ENCODE data around the gene CFAP46.

Gene CFAP46

DNA sequence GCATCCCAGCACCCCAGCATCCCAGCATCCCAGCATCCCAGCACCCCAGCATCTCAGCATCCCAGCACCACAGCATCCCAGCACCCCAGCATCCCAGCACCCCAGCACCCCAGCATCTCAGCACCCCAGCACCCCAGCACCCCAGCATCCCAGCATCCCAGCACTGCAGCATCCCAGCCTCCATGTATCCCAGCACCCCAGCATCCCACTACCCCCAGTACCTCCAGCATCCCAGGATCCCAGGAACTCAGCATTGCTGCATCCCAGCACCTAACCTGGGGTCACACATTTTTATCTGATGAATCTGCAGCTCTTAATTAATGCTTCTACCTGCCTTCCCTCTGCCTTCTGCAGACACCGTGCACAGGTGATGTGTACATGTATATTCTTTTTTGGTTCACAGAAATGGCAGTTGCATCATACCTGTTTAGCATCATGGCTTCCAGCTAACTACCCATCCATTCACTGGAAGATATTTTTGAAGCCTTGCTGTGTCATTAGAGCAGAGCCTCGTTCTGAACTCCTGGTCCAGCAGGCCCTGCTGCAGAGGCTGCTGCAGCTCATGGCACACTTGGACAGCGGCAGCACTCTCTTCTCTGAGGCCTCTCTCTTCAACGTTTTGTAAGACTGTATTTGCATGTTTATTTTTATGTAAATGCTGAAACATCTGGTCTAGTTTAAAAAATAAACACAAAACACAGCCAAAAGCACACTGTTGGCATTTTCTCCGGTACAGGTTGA, 4.6 kb upstream of the CFAP46 start:
- H3K4me3 ChIP-seq (ENCODE audit: low read depth, low read length): no peak overlapping the region
- DNase-seq (ENCODE audit: low read depth): no peak

DNA sequence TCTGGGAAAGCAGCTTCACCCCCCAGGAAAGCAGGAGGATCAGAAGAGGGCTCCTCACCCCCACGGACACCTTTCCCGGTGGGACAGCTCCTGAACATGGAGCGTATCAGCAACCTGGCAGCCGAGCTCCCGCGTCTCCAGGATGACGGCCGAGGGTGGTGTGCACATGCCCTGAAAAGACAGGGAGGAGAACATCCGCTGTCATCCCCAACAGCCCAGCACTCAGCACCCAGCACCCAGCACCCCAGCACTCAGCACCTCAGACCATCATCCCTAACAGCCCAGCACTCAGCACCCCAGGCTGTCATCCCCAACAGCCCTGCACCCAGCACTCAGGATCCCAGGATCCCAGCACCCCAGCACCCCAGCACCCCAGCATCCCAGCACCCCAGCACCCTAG, 3.9 kb upstream of the CFAP46 start:
- DNase-seq (ENCODE audit: low read depth): no peak
- H3K4me3 ChIP-seq (ENCODE audit: low read depth, low read length): no peak overlapping the region

DNA sequence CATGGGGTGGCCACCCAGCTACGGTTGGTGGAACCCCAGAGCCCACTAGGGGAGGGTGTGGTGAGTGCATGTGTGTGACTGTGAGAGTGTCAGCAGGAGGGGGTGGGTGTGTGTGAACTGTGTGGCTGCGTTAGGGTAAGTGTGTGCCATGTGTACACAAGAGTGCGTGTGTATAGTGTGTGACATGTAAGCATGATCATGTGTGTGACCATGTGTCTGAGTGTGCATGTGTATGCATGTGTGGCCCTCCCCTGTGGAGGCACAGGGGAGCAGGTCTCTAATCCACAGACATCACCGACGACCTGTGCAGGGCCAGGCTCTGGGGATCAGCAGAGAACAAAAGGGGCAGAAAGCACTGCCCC, 3.5 kb upstream of the CFAP46 start:
- DNase-seq (ENCODE audit: low read depth): no peak
- no peak overlapping the region for H3K4me3 ChIP-seq (ENCODE audit: low read depth, low read length)

DNA sequence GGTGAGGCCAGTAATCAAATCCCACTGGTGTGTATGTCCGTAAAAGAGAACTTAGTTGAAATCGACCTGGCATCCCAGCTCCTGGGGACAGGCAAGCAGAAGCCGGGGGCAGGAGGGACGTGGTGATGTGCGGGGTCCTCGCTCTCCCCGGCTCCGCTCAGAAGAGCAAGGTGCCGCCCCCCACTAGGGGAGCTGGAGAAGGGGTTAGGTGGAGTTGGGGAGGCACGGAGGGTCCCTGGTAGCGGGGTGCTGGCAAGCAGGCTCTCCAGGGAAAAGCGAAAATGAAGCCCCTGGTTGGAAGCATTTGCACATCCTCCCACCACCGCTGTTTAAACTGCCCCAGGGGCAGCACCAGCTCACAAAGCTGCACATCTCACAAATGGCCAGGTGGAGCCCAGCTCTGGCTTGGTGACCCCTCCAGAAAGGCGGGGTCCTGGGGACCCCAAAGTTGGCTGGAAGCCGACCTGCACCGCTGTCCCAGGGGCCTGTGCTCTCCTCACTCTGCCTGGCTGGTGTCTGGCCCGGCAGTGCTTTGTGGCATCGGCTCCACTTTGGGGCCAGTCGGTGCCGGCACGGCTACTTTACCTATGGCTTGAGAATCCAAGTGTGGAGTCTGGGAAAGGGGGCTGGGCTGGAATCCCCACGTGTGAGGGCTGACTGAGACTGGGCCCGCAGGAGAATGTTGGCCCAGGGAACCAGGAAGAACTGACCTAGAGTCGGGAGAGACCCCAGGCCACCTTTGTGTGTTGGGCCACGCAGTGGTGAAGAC, 2.9 kb upstream of the CFAP46 start:
- DNase-seq (ENCODE audit: low read depth): no peak
- no peak overlapping the region for H3K4me3 ChIP-seq (ENCODE audit: low read depth, low read length)

DNA sequence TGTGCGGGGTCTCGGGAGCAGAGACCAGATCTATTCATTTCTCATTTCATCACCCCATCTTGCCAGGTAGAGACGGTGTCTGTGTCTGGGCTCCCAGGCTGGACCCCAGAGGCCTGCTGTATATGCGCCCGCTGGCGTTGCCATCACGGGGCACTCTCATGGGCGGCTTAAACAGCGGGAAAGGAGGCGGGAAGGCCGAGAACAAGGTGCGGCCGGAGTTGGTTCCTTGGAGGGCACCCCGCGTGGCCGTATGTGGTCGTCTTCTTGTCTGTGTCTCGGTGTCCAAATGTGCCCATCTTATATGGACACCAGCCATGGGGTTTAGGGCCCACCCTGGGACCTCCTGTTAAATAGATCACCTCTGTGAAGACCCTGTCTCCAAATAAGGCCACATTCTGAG, 2.1 kb upstream of the CFAP46 start:
- no peak for DNase-seq (ENCODE audit: low read depth)
- H3K4me3 ChIP-seq (ENCODE audit: low read depth, low read length): no peak overlapping the region

DNA sequence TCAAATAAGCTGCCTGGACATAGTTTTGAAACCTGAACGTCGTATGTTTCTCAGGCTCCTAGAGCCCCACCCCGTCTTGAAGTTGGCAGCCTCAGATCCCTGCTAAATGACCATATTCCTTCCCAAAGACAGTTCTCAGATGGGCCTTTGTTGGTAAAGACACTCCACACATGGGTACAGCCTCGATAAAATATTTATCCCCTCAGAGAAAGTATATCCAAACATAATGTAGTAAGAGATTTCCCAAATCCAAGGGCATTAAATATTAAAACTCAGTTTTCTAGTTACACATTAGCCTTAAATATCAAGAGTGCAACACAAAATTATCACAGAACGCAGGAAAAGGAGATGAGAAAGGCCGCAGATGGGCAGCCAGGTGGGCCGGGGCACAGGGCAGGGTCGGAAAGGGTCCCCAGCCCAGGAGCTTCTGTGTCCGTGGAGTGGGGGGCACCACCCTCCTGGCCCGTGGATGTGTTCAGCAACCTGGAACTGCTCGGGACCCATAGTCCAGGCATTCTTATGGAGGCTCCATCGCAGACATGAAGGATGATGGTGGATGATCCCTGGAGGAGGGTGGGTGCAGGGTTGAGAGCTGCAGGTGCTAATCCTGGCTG, 1.5 kb upstream of the CFAP46 start:
- DNase-seq (ENCODE audit: low read depth): no peak
- no peak overlapping the region for H3K4me3 ChIP-seq (ENCODE audit: low read depth, low read length)

DNA sequence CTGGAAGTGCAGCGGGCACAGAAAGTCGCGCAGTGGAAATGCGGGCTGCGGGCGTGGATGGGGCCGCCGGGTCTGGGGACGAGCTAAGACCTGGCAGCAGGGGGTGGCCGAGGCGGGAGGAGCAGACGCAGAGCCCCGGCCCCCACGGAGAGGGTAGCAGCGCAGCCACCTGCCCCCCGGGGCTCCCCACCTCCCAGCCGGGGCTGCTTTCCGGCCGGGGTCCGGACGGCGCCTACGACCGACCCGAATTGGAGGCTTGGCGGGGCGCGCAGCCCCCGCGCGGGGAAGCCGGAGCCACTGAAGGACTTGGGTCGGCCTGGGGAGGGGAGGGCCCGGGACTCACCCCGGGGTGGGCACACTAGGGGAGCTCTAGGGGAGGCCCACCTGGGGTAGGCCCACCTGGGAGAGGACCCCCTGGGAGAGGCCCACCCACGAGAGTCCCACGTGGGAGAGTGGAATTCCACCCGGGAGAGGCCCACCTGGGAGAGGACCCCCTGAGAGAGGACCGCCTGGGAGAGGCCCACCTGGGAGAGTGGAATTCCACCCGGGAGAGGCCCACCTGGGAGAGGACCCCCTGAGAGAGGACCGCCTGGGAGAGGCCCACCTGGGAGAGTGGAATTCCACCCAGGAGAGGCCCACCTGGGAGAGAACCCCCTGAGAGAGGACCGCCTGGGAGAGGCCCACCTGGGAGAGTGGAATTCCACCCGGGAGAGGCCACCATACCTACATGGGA, 854 bp upstream of the CFAP46 start:
- peak overlapping the region; percentile 59 for H3K4me3 ChIP-seq (ENCODE audit: low read depth, low read length)
- DNase-seq (ENCODE audit: low read depth): no peak

DNA sequence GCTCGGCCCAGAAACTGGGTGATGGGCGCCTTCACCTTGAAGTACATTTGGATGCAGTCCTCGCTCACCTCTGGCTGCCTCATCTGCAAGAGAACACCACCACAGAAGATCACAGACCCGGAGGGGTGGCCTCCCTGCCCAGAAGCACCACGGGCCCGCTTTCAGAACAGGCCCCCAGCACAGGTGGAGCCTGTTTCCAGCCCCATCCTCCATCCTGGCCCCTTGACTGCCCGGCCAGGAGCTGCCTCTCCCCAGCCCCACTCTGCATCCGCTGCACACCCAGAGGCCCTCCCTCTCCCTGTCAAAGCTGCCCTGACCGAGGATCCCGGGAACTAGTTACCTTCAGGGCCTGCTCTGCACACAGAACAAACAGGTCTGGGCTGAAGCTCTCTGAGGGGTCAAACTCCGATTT, 724 bp downstream of the CFAP46 start:
- H3K4me3 ChIP-seq (ENCODE audit: low read depth, low read length): peak overlapping the region; percentile 59
- no peak for DNase-seq (ENCODE audit: low read depth)

DNA sequence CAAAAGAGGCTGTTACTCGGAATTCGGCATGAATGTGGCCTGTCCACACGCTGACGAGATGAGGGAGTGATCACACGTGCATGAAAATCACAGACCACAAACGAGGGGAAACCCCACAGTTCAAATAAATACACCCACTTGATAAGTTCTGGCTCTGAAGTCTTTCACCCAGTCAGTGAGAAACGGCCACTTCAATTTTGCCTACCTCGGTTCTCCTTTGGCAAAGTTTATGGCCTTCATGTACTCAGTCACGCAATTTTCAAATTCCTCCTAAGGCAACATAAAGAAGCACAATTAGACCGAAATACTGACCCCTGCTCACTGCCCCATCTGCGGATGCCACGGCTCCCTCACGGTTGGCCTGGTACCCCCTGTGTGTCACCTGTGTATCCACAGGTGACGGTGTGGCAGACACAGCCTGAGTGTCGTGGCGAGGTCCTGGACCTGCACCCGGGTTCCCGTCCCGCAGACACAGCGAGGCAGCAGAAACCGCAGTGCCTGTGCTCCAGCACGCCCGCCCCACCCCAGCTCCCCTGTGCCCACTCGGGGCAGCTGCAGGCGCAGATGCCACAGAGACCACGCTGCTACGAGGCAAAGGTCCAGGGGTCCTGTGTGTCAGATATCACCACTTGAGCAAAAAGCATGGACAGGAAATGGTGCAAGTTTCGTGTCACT, 1.4 kb downstream of the CFAP46 start:
- H3K4me3 ChIP-seq (ENCODE audit: low read depth, low read length): no peak overlapping the region
- no peak for DNase-seq (ENCODE audit: low read depth)

DNA sequence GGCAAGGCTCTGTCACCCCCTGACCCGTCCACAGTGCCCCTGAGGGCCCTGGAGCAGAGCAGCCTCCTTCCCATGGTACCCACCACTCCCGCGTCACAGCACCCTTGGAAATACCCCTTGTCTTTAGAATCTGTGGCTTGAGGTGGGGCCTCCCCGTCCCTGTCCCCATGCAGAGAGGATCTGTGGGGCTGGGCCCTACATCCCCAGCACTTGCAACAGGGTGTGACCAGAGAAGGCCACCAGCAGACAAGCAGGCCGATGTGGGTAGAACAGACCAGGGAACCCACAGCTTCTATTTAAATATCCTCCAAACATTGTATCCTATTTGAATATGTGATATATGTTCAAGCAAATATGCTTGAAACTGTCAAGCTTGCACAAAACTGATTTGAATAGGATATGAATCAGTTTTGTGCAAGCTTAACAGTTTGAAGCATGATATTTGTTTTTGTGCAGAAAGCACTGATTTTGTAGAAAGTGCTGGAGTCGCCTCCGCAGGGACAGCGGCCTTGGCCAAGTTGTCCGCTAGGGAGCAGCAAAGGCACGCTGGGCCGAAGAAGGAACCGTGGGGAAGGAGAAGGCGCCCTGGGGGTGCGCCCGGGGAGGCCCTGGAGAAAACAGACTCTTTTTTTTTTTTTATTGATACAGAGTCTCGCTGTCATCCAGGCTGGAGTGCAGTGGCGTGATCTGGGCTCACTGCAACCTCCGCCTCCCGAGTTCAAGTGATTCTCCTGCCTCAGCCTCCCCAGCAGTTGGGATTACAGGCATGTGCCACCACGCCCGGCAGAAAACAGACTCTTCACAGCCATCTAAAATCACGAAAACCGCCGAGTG, 2.2 kb downstream of the CFAP46 start:
- DNase-seq (ENCODE audit: low read depth): no peak
- H3K4me3 ChIP-seq (ENCODE audit: low read depth, low read length): no peak overlapping the region

DNA sequence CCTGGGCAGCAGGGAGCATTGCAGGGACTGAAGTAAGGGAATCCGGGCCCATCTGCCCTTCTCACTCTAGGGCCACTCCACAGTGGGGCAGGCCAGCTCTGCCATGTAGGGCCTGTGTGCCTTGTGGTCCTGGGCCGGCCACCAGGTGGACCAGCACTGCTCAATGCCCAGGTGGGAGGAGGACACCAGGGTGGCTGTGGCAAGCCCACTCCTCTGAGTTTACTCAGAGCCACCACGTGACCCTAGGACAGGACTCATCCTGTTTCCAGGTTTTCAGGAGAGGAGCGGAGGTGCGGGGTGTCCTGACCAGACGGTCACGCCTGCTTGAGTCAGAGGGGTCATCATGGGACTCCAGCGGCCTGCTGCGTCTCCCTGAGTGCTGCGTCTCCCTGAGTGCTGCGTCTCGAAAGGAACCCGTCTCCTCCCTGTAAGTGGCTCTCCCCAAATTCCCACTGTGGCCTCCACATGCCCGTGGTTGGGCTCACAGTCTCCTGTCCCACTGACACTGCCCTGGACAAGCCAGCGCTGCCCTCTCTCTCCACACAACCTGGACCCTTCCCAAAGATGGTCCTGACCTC, 2.9 kb downstream of the CFAP46 start:
- no peak for DNase-seq (ENCODE audit: low read depth)
- no peak overlapping the region for H3K4me3 ChIP-seq (ENCODE audit: low read depth, low read length)

DNA sequence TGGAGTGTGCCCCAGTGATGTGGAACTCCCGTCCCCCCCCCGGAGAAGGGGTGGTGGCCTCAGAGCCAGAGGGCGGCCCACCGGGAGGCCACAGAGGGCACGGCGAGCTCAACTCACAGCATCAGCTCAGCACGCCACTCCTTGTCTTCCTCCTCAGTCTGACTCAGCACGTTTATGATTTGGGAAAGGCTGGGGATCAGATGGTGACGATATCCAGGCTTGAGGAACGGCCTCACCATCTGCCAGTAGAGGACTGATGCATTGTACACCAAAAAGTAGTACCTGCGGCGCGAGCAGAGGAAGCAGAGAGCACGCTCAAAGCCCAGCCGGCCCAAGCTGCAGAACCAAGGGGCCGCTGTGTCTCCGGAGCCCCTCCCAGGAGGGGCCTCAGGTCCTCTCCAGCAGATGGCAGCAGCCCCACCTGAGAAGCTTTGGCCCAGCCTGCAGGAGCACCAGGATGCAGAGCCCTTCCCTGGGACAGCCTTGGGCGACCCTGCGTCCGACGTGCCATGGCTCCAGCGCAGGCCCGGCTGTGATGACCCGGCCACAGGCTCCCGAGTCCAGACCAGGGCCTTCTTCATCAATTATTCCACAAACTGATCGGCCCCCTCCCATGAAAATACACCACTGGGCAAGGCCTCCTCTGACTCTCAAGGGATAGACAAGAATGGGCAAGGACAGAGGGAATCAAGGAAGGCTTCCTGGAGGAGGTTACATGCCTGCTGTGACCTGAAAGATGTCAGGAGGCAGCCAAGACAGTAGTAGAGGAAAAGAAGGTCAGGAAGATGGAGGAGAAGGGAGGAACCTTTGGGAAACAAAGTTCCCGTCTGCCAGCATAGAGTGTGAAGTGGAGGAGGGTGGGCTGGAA, 3.7 kb downstream of the CFAP46 start:
- H3K4me3 ChIP-seq (ENCODE audit: low read depth, low read length): no peak overlapping the region
- DNase-seq (ENCODE audit: low read depth): no peak

DNA sequence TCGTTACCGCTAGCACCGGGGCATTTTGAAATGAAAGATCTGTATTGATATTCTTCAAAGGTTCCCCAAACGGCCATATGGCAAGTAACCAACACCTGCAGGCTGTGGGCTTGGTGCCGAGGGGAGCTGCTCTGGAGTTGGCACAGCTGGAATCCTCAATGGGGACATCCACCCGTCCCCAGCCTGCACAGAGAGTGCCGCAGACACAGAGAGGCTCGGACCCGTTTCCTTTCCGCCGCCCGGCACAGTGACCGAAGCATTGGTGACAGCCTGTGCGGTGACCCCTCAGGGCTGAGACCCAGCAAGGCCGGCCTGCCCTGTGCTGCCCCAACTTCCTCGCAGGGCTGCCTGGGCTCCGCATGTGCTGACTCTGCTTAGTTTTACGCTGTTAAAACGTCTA, 4.5 kb downstream of the CFAP46 start:
- DNase-seq (ENCODE audit: low read depth): no peak
- H3K4me3 ChIP-seq (ENCODE audit: low read depth, low read length): no peak overlapping the region

DNA sequence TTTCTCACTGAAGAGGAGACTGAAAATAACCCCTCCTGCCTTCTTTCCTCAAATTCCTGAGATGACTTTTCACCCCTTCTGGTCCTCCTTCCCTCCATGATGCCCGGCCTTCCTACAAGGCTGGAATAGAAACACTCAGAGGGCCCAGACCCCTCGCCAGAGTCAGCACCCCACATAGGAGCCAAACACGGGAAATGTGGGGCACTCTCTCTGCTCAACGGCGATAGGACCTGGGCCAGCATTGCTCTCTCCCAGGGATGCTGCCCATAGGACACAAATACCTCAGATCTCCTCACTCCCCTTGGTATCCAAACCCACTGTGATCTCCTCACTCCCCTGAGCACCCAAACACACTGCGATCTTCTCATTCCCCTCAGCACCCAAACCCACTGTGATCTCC, 7.4 kb downstream of the CFAP46 start:
- DNase-seq (ENCODE audit: low read depth): no peak
- no peak overlapping the region for H3K4me3 ChIP-seq (ENCODE audit: low read depth, low read length)

DNA sequence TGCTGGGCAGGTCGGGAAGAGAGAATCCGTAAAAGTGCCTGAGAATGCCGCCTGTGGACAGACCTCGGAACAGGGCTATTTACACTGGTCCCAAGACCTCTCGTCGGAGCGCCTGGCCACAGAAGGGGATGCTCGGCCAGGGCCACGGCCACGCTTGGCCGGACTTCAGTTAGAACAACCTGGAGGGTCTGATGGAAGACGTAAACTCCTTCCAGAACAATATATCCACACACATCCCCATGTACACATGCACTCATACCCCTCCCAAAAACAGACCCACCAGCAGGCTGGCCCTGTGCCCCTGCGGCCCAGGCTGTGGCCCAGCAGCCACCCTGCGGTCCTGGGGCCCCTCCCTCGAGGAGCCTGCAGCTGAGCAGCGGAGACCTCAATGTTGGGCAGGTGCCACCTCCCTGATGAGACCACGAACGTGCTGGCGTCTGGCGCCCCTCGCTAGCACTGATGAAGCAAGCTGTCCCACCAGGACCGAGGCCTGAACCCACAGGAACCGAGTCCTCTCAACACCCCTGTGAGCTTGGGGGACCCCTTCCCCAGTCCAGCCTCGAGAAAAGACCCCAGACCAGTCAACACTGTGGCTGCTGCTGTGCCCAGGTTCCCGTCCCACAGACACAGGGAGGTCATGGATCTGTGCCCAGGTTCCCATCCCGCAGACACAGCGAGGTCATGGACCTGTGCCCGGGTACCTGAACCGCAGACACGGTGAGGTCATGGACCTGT, 8.9 kb downstream of the CFAP46 start:
- no peak overlapping the region for H3K4me3 ChIP-seq (ENCODE audit: low read depth, low read length)
- DNase-seq (ENCODE audit: low read depth): no peak

DNA sequence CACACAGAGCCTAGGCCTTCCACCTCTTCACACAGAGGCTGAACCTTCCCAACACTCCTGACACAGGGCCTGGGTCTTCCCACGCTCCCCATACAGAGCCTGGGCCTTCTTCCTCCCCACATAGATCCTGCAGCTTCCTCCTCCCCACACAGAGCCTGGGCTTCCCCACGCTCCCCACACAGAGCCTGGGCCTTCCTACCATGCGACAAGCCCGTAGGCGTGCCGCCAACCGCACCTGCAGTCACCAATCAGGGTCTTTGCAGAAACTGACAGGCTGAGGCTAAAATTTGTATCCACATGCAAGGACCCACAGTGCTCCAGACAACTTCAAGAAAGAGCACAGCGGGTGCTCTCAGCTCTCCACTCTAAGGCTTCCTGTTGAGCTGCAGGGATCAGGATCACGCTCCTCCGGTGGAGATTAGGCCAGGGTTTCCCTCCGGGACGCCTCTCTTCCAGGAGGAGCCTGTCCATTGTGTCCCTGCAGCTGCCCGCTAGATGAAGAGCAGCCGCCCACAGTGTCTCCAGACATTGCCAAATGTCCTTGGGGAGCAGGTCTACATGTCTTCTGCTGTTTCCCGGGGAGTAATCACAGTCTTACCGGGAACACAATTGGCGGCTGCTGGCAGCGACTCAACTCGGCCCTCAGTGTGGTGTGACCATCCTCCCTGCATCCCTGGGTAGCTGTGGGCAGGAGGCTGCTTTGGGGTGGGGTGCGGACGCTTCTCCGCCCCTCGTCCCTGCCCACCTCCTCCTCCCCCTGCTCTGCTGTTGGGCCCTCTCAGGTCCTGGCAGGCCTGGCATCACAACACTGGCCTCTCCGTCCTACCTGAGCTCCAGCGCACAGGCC, 9.7 kb downstream of the CFAP46 start:
- DNase-seq (ENCODE audit: low read depth): no peak
- H3K4me3 ChIP-seq (ENCODE audit: low read depth, low read length): no peak overlapping the region

All from skeletal muscle cell (primary cell).